Measurements from ENCODE around the gene PLA2R1.

PLA2R1 gene

DNA sequence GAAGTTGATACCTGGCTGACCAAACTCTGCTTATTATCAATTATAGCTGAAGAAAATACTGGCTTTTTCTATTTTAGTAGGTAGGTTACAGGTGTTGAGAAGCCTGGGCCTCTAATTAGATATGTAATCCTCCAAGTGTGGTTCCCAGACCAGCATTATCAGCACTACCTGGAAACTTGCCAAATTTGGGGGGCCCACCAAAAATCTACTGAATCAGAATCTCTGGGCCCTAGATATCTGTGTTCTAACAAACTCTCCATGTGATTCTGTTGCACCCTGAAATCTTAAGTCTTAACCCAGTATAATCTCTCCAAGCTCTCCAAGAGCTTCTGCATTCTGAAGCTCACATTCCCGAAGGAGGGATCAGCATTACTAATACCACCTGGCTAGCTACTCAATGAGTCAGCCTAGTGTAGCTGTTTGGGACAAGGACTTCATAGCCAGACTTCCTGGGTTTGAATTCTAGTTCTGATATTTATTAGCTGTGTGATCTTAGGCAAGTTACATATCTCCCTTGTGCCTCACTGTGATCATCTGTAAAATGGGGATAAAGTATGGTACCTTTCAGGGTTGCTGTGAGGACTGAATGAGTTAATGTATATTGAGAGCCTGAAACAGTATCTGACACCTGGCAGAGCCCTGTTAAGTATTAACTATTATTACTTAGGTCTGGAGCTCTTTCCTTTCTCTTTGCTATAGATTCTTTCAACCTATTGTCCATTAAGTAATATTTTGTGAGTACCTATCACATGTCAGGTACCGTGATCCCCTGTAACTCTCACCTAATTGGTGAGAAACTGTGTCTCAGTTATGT is 170.3 kb downstream of the PLA2R1 start:
- no peak for DNase-seq

DNA sequence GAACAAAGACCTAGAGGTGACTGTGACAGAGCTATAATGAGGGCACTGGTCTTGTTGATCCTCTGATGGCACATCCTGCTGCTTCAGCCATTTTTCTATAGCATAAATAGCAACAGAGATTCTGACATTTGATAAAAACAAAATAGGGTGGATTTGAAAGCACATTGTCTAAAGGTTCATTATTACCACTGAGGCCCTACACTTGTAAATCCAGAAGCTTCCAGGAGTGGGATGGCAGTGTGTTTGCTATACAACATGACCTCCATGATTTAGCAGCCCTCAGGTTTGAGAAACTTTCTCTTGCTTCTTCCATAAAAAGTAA is 171.2 kb downstream of the PLA2R1 start:
- no peak for DNase-seq

DNA sequence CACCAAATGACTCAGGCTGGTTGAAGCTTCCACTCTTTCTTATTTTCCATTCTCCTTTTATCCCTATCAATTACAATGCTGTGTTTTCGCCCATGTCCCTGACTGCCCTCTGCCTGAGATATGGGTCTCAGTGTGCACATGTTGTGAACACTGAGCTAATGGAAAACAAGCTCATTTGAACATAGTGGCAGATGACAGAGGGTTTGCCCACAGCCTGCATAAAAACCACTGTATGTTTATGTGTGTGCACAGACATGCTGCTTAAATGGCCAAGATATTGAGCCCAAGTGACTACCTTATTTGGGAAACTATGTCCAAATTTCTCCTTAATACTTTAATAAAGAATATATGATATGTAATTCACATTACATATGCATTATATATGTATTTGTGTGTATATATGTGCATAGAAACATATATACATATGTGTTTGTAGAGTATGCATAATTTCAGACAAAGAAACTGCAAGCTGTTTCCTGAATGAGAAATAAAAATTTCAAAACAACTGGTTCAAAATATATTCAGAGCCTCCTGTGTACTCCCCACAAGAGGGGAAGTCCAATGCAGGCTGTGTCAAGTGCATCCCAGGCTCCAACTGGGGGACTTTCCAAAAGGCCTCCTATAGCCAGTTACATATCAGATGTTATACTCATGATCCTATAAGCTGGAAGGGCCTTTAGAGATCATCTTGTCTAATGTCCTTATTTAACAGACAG is 171.7 kb downstream of the PLA2R1 start:
- DNase-seq = no peak

DNA sequence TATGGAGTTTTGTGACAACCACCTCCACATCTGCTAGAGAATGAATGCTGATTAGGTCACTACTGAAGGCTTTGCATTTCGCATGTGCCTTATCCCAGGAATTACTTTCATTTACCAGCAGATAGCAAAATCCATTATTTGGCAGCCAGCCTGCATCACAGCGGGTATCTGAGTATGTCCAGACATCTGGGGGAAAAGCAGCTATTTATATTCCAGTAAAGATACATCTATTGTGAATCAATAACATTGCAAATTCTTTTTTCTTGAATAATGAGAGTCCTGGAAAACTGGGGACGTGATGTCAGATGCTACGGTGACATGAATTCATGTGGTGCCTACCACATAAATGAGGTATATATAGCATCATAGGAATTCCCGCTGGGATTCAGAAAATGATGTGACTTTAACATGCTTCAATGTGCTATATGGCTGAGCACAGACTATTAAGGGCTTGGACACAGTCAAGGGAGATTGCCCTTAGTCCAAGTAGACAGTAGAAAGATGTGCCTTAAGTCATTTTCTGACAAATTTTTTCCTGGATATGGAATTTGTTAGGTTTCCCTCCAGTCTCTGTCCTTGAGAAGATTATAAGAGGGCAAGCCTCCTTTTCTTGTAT is 180.2 kb downstream of the PLA2R1 start:
- peak; percentile 38 for DNase-seq

Measured in retina (tissue), 1 donor.